Placental pericyte (primary cell): ENCODE results near the gene LECT2. TPM values are rescaled to one million over a fixed set of nuclear protein-coding genes. Genes with fewer than 3 reads are reported as not detected.

Experiments used
- total RNA-seq: library from RNA; depleted of rRNA; stranded (reverse); fragments of >200 nt; gene quantifications from 2 replicates; pipeline ENCODE4 v1.2.3, GENCODE V29; 2012

LECT2 gene
- total RNA-seq, result not detected in 2 replicates

GRCh38 chr5:135954899-135955298, at the start of gene LECT2:
Gene LECT2, minus strand, starts transcription at chr5:135954983. Its CDS starts 150 bp downstream, at chr5:135954833.

Other genes starting within 250 kb of the LECT2 start
- gene SLC25A48, start 120.3 kb downstream of the LECT2 start, total RNA-seq, result not detected in 2 replicates
- gene IL9, start 59.1 kb downstream of the LECT2 start, total RNA-seq, result not detected in 2 replicates
- 1,608 and 4,077 TPM in 2 replicates for gene TGFBI, start 74.0 kb upstream of the LECT2 start, total RNA-seq
- gene SMAD5, start 177.9 kb upstream of the LECT2 start, total RNA-seq, result 36.5 and 67.0 TPM in 2 replicates
- gene SMIM32, start 238.2 kb upstream of the LECT2 start, total RNA-seq, result not detected in 2 replicates